A549 treated with RU486 at 1 μM for 4 hours (cell line): Measurements from ENCODE around the gene IGFBP1. TPM values are rescaled to one million over a fixed set of nuclear protein-coding genes. Genes with fewer than 3 reads are reported as not detected.

Source experiments
- total RNA-seq: library from RNA; stranded (reverse); fragments of 200-300 nt; extraction: Qiagen RNA extraction; gene quantifications from 5 replicates; pipeline ENCODE4 v1.2.3, GENCODE V29; 2022; ENCODE audit warnings: low read depth

IGFBP1 gene
- 26.0 to 46.0 TPM (median 41.8 TPM) in 5 replicates for total RNA-seq

GRCh38 chr7:45888185-45888992 lies at the start of gene IGFBP1:
Gene IGFBP1 (plus strand): TSS chr7:45888488. CDS start chr7:45888653, 165 bp downstream.

GRCh38 chr7:45873035-45873354 lies 15.3 kb upstream of the IGFBP1 start, which contains the start of gene CCDC201:
Gene CCDC201 (minus strand): TSS chr7:45873082. CDS start chr7:45873007, 75 bp downstream.

GRCh38 chr7:45920502-45921380 lies 32.5 kb downstream of the IGFBP1 start, which contains the start of gene IGFBP3:
Gene IGFBP3 (minus strand): TSS chr7:45921272. CDS start chr7:45921140, 132 bp downstream.

Other genes starting within 250 kb of the IGFBP1 start
- gene CCDC201, start 15.4 kb upstream of the IGFBP1 start, total RNA-seq, result not detected in 5 replicates
- 162 to 260 TPM (median 228 TPM) in 5 replicates for gene IGFBP3, start 32.8 kb downstream of the IGFBP1 start, total RNA-seq